GM12801 (cell line): Measurements from ENCODE around the gene RAB14.

ENCODE experiments used
- CTCF ChIP-seq: IDR thresholded peaks from one replicate; pipeline ENCODE4 v1.5.1; 2011; ENCODE audit warnings: control low read depth; ENCODE audit not compliant: insufficient read length; ENCODE audit errors: extremely low read depth

The RAB14 gene

GRCh38 chr9:121239071-121239470, 37.4 kb upstream of the RAB14 start:
- no peak for TF ChIP-seq CTCF

DNA sequence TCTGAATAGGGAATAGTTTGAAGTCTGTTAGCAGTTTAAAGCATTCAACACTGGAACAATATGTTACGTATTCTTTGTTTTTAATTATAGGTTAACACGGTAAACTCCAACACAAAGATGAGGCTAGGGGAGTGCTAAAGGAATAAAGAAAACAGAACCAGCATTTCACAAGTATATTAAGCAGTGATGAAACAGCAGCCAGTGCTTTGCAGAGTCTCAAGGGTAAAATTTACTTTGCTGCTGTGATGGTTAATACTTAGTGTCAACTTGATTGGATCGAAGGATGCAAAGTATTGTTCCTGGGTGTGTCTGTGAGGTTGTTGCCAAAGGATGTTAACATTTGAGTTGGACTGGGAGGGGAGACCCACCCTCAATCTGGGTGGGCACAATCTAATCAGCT, 36.2 kb upstream of the RAB14 start:
- TF ChIP-seq CTCF, result no peak

DNA sequence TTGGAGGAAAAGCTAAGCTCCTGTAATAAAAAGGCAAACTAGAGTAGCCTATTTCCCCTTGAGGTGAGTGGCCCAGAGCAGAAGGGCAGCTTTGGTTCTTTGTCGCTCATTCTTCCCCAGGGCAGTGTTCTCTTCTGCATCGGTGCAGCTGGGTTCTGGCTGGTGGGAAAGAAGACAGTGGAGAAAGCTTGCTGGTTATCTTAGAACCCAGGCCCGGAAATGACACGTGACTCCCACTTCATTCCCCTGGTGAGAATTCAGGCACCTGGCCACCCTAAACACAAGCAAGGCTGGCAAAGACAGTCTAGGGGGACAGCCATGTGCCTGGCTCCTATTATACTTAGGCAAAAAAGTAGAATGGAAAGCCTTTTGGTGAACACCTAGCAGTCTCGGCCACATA, 33.8 kb upstream of the RAB14 start:
- TF ChIP-seq CTCF, result no peak

- TF ChIP-seq CTCF, result no peak
Observed at GRCh38 chr9:121234832-121235161, 33.1 kb upstream of the RAB14 start.

- no peak for TF ChIP-seq CTCF
Observed at GRCh38 chr9:121233906-121234831, 32.5 kb upstream of the RAB14 start.

- no peak for TF ChIP-seq CTCF
Observed at GRCh38 chr9:121232251-121232650, 30.6 kb upstream of the RAB14 start.

- no peak for TF ChIP-seq CTCF
Observed at GRCh38 chr9:121230256-121230655, 28.6 kb upstream of the RAB14 start.
